Lung microvascular endothelial cell (primary cell): ENCODE results near the gene ZNF184. TPM values are rescaled to one million over a fixed set of nuclear protein-coding genes. Genes with fewer than 3 reads are reported as not detected.

Source experiments
- DNase-seq, 2 donors: peaks; one replicate each; pipeline versions ENCODE4 v3.0.0 to v3.0.0-alpha.2; 2010; ENCODE audit warnings: low read depth in 2 of 2
- total RNA-seq: library from RNA; depleted of rRNA; stranded (reverse); fragments of >200 nt; gene quantifications from 2 replicates; pipeline ENCODE4 v1.2.1, GENCODE V29; 2014

ZNF184 gene
- 3.9 and 4.4 TPM in 2 replicates for total RNA-seq

- peak; percentile 98 to 99 for DNase-seq
Observed at GRCh38 chr6:27472617-27473400, at the start of gene ZNF184. Gene ZNF184 (minus strand): TSS chr6:27473105. CDS start chr6:27472294, 811 bp downstream.

GRCh38 chr6:27518881-27519795 is 46.2 kb upstream of the ZNF184 start:
- peak; percentile 79 to 90 for DNase-seq

GRCh38 chr6:27517928-27518787 is 45.3 kb upstream of the ZNF184 start:
- no peak for DNase-seq

GRCh38 chr6:27517238-27517637 is 44.3 kb upstream of the ZNF184 start:
- no peak for DNase-seq

GRCh38 chr6:27514906-27515495 is 42.1 kb upstream of the ZNF184 start:
- no peak for DNase-seq

GRCh38 chr6:27512525-27512924 is 39.6 kb upstream of the ZNF184 start:
- no peak for DNase-seq

GRCh38 chr6:27507041-27507956 is 34.4 kb upstream of the ZNF184 start:
- no peak for DNase-seq

GRCh38 chr6:27505209-27506027 is 32.5 kb upstream of the ZNF184 start:
- peak; percentile 30 to 39 for DNase-seq

- DNase-seq: peak; percentile 78
Observed at GRCh38 chr6:27503436-27504030, 30.6 kb upstream of the ZNF184 start.

- DNase-seq: peak; percentile 57 to 65
Observed at GRCh38 chr6:27502508-27503435, 29.9 kb upstream of the ZNF184 start.

- no peak for DNase-seq
Observed at GRCh38 chr6:27501187-27501586, 28.3 kb upstream of the ZNF184 start.

- no peak for DNase-seq
Observed at GRCh38 chr6:27500177-27500576, 27.3 kb upstream of the ZNF184 start.

GRCh38 chr6:27495386-27496135 is 22.7 kb upstream of the ZNF184 start:
- peak; percentile 65 for DNase-seq

- no peak for DNase-seq
Observed at GRCh38 chr6:27494987-27495385, 22.1 kb upstream of the ZNF184 start.

GRCh38 chr6:27494103-27494502 is 21.2 kb upstream of the ZNF184 start:
- DNase-seq: no peak

- no peak for DNase-seq
Observed at GRCh38 chr6:27492631-27493190, 19.8 kb upstream of the ZNF184 start.
